KMS-11 (cell line): ENCODE data around the gene NDUFB3.

Experiments used
- H2AFZ ChIP-seq: fragments of 200-600 bp; sonication (generic); 2 replicates; pipeline ENCODE4 v1.6.1; 2016; ENCODE audit warnings: antibody characterized with exemption, mixed run types, low read depth
- H3K27ac ChIP-seq: fragments of 200-600 bp; sonication (generic); 2 replicates; pipeline ENCODE4 v1.6.1; 2016; ENCODE audit warnings: mild to moderate bottlenecking, mixed run types
- H3K27me3 ChIP-seq: fragments of 200-600 bp; sonication (generic); 2 replicates; pipeline ENCODE4 v1.6.1; 2017; ENCODE audit warnings: mild to moderate bottlenecking, low read depth, mixed run types, moderate library complexity; ENCODE audit not compliant: insufficient read depth
- H3K36me3 ChIP-seq: fragments of 200-600 bp; sonication (generic); 2 replicates; pipeline ENCODE4 v1.6.1; 2017; ENCODE audit warnings: mild to moderate bottlenecking, mixed run types; ENCODE audit not compliant: insufficient read depth
- H3K4me1 ChIP-seq: fragments of 200-600 bp; sonication (generic); 2 replicates; pipeline ENCODE4 v1.6.1; 2016; ENCODE audit warnings: mild to moderate bottlenecking, low read depth, mixed run types; ENCODE audit not compliant: poor library complexity, severe bottlenecking
- H3K4me2 ChIP-seq: fragments of 200-600 bp; sonication (generic); 2 replicates; pipeline ENCODE4 v1.7.0; 2016; ENCODE audit warnings: mild to moderate bottlenecking, mixed run types
- H3K4me3 ChIP-seq: fragments of 200-600 bp; sonication (generic); IDR thresholded peaks from 2 replicates; pipeline ENCODE4 v1.6.1; 2017; ENCODE audit warnings: low read depth, low read length, mixed read lengths; ENCODE audit not compliant: insufficient read depth
- H3K79me2 ChIP-seq: fragments of 200-600 bp; sonication (generic); 2 replicates; pipeline ENCODE4 v1.6.1; 2016; ENCODE audit warnings: low read depth, mixed run types; ENCODE audit not compliant: insufficient read depth
- H3K9ac ChIP-seq: fragments of 200-600 bp; sonication (generic); 2 replicates; pipeline ENCODE4 v1.6.1; 2016; ENCODE audit warnings: mild to moderate bottlenecking, mixed run types
- H4K20me1 ChIP-seq: fragments of 200-600 bp; sonication (generic); 2 replicates; pipeline ENCODE4 v1.6.1; 2016; ENCODE audit warnings: mild to moderate bottlenecking, mixed run types; ENCODE audit not compliant: insufficient read depth
- CTCF ChIP-seq: fragments of 200-600 bp; sonication (generic); conservative IDR thresholded peaks from 2 replicates; pipeline ENCODE4 v1.6.1; 2017; ENCODE audit warnings: low read depth, mild to moderate bottlenecking, antibody characterized with exemption, low read length, moderate library complexity, mixed read lengths

NDUFB3 gene

GRCh38 chr2:201074996-201075395 lies 3.2 kb downstream of the NDUFB3 start:
- TF ChIP-seq CTCF = no peak
- Histone ChIP-seq H3K27ac (0 out of 2 replicates have a peak overlapping the region, but pooled peaks have one; percentile 13), H3K27me3 (no peaks in the 10 kb centered on the region), H3K36me3 (peaks cover 3% of the 10 kb centered on the region; the same call in 1 of the 2 replicates), H3K9ac (no peak overlapping the region), H3K79me2 (peaks cover 62% of the 10 kb centered on the region), H4K20me1 (no peaks in the 10 kb centered on the region), H2AFZ (no peak overlapping the region), H3K4me3 (no peak overlapping the region), H3K4me1 (peaks cover 47% of the 10 kb centered on the region), H3K4me2 (no peak overlapping the region; the same call in 1 of the 2 replicates)

GRCh38 chr2:201084863-201085262 lies 13.1 kb downstream of the NDUFB3 start:
- H3K4me2 ChIP-seq = no peak overlapping the region
- no peak overlapping the region for H3K27ac ChIP-seq
- no peak overlapping the region for H3K9ac ChIP-seq
- no peak overlapping the region for H3K4me3 ChIP-seq
- H3K4me1 ChIP-seq = no peaks in the 10 kb centered on the region
- peaks cover 6% of the 10 kb centered on the region; the same call in 1 of the 2 replicates for H3K36me3 ChIP-seq
- H4K20me1 ChIP-seq = no peaks in the 10 kb centered on the region
- no peak for TF ChIP-seq CTCF
- no peak overlapping the region for H2AFZ ChIP-seq
- H3K27me3 ChIP-seq = no peaks in the 10 kb centered on the region
- H3K79me2 ChIP-seq = peaks cover 5% of the 10 kb centered on the region; the same call in 1 of the 2 replicates

- Histone ChIP-seq H3K4me1 (no peaks in the 10 kb centered on the region), H2AFZ (no peak overlapping the region), H3K4me3 (no peak overlapping the region), H4K20me1 (no peaks in the 10 kb centered on the region), H3K9ac (no peak overlapping the region), H3K27me3 (no peaks in the 10 kb centered on the region), H3K4me2 (no peak overlapping the region), H3K27ac (no peak overlapping the region), H3K36me3 (peaks cover 6% of the 10 kb centered on the region; the same call in 1 of the 2 replicates), H3K79me2 (no peaks in the 10 kb centered on the region)
- TF ChIP-seq CTCF = no peak
These were observed 18.8 kb downstream of the NDUFB3 start for GRCh38 chr2:201090574-201090973.

GRCh38 chr2:201093573-201093972 lies 21.8 kb downstream of the NDUFB3 start:
- H3K4me1 ChIP-seq = no peaks in the 10 kb centered on the region
- H3K4me3 ChIP-seq = no peak overlapping the region
- H3K36me3 ChIP-seq = no peaks in the 10 kb centered on the region
- no peaks in the 10 kb centered on the region for H3K27me3 ChIP-seq
- no peak for TF ChIP-seq CTCF
- no peak overlapping the region for H3K4me2 ChIP-seq
- H4K20me1 ChIP-seq = no peaks in the 10 kb centered on the region
- H3K27ac ChIP-seq = no peak overlapping the region
- H3K79me2 ChIP-seq = no peaks in the 10 kb centered on the region
- no peak overlapping the region for H2AFZ ChIP-seq
- H3K9ac ChIP-seq = no peak overlapping the region
